IMR-90 (cell line): ENCODE results near the gene TOGARAM2. TPM values are rescaled to one million over a fixed set of nuclear protein-coding genes. Genes with fewer than 3 reads are reported as not detected.

Experiments used
- ATAC-seq: fragments of 200-7000 bp; cut with Tn5 transposase; 2 replicates; pipeline ENCODE4 v1.9.1; 2020; ENCODE audit warnings: low read depth, mild to moderate bottlenecking, moderate library complexity
- BruUV-seq: library from RNA; stranded (reverse); fragments of 400-500 nt; replicated peaks from 2 replicates; lab custom pipeline; 2021; lab: Mats Ljungman, UMichigan
- CTCF ChIA-PET: fragments of 300-600 bp; formaldehyde crosslinking; extraction: SDS; loops from one replicate; lab custom pipeline; 2021; ENCODE audit warnings: antibody characterized with exemption; lab: Yijun Ruan, JAX
- POLR2A ChIA-PET: fragments of 300-600 bp; sonication (Branson Sonifier 250); formaldehyde crosslinking; loops from one replicate; lab custom pipeline; 2022; ENCODE audit warnings: antibody characterized with exemption; ENCODE audit not compliant: unreplicated experiment; lab: Charles Lee
- DNase-seq: peaks from one replicate; pipeline ENCODE4 v3.0.0; 2013
- H2AFZ ChIP-seq: replicated peaks from 2 replicates; pipeline ENCODE3; 2013; ENCODE audit warnings: low read length, mild to moderate bottlenecking; ENCODE audit not compliant: poor library complexity
- H2AK5ac ChIP-seq: 2 replicates; pipeline ENCODE4 v1.6.1; 2013; ENCODE audit warnings: low read depth, low read length, inconsistent platforms
- H2AK9ac ChIP-seq: replicated peaks from 2 replicates; pipeline ENCODE3; 2013; ENCODE audit warnings: mild to moderate bottlenecking, low read depth, low read length, moderate library complexity; ENCODE audit not compliant: poor library complexity
- H2BK120ac ChIP-seq: 2 replicates; pipeline ENCODE4 v1.6.1; 2013; ENCODE audit warnings: low read depth, low read length, inconsistent platforms
- H2BK15ac ChIP-seq: 3 replicates; pipeline ENCODE4 v1.6.1; 2013; ENCODE audit warnings: low read depth, low read length, inconsistent platforms
- H2BK20ac ChIP-seq: 2 replicates; pipeline ENCODE4 v1.6.1; 2013; ENCODE audit warnings: low read depth, mild to moderate bottlenecking, inconsistent platforms, low read length, moderate library complexity
- H2BK5ac ChIP-seq: 2 replicates; pipeline ENCODE4 v1.6.1; 2013; ENCODE audit warnings: mild to moderate bottlenecking, low read depth, low read length, inconsistent platforms; ENCODE audit not compliant: poor library complexity, severe bottlenecking
- H3K14ac ChIP-seq: replicated peaks from 2 replicates; pipeline ENCODE4 v1.6.1; 2013; ENCODE audit warnings: low read depth, low read length, inconsistent platforms
- H3K18ac ChIP-seq: 2 replicates; pipeline ENCODE4 v1.6.1; 2013; ENCODE audit warnings: low read depth, low read length, control low read depth
- H3K23ac ChIP-seq: 2 replicates; pipeline ENCODE4 v1.6.1; 2013; ENCODE audit warnings: low read depth, low read length, inconsistent platforms
- H3K27ac ChIP-seq: 2 replicates; pipeline ENCODE4 v1.5.1; 2013; ENCODE audit warnings: mild to moderate bottlenecking, control low read depth, low read length; ENCODE audit not compliant: insufficient read depth
- H3K27me3 ChIP-seq: 2 replicates; pipeline ENCODE4 v1.6.1; 2013; ENCODE audit warnings: low read length; ENCODE audit not compliant: control insufficient read depth, insufficient read depth
- H3K36me3 ChIP-seq: 2 replicates; pipeline ENCODE4 v1.6.1; 2013; ENCODE audit warnings: low read length, mixed read lengths; ENCODE audit not compliant: control insufficient read depth, insufficient read depth
- H3K4ac ChIP-seq: 2 replicates; pipeline ENCODE4 v1.6.1; 2013; ENCODE audit warnings: low read depth, low read length, inconsistent platforms
- H3K4me1 ChIP-seq: 2 replicates; pipeline ENCODE4 v1.6.1; 2013; ENCODE audit warnings: low read length, mixed read lengths; ENCODE audit not compliant: control insufficient read depth, insufficient read depth
- H3K4me2 ChIP-seq: 2 replicates; pipeline ENCODE4 v1.6.1; 2013; ENCODE audit warnings: low read depth, mild to moderate bottlenecking, control low read depth, low read length, moderate library complexity
- H3K4me3 ChIP-seq: 2 replicates; pipeline ENCODE4 v1.5.1; 2013; ENCODE audit warnings: low read depth, mild to moderate bottlenecking, control low read depth, low read length, moderate library complexity; ENCODE audit not compliant: insufficient read depth
- H3K56ac ChIP-seq: 2 replicates; pipeline ENCODE4 v1.6.1; 2013; ENCODE audit warnings: low read length, inconsistent platforms; ENCODE audit not compliant: insufficient read depth; ENCODE audit errors: extremely low read depth
- H3K79me1 ChIP-seq, 2 experiments: 2 replicates each; pipeline ENCODE4 v1.6.1; 2013; ENCODE audit warnings: low read length in 2 of 2, inconsistent platforms in 1 of 2, low read depth in 1 of 2
- H3K9ac ChIP-seq: 2 replicates; pipeline ENCODE4 v1.6.1; 2013; ENCODE audit warnings: low read depth, low read length, control low read depth
- H3K9me1 ChIP-seq: 2 replicates; pipeline ENCODE4 v1.6.1; 2013; ENCODE audit warnings: low read length, inconsistent platforms; ENCODE audit not compliant: insufficient read depth
- H3K9me3 ChIP-seq: 2 replicates; pipeline ENCODE4 v1.6.1; 2013; ENCODE audit warnings: low read length; ENCODE audit not compliant: control insufficient read depth, insufficient read depth
- H4K20me1 ChIP-seq: 2 replicates; pipeline ENCODE4 v1.6.1; 2013; ENCODE audit warnings: low read length, inconsistent platforms; ENCODE audit not compliant: insufficient read depth
- H4K5ac ChIP-seq: 2 replicates; pipeline ENCODE4 v1.6.1; 2013; ENCODE audit warnings: mild to moderate bottlenecking, low read depth, low read length, control low read depth
- H4K8ac ChIP-seq, 2 experiments: 2 replicates each; pipeline ENCODE4 v1.6.1; 2013; ENCODE audit warnings: low read depth in 2 of 2, low read length in 2 of 2, control low read depth in 1 of 2, inconsistent platforms in 1 of 2
- H4K91ac ChIP-seq: 2 replicates; pipeline ENCODE4 v1.6.1; 2013; ENCODE audit warnings: low read depth, low read length, inconsistent platforms; ENCODE audit not compliant: insufficient read depth
- CHD1 ChIP-seq: IDR thresholded peaks from 2 replicates; pipeline ENCODE4 v1.6.1; 2012; ENCODE audit warnings: low read depth, low read length, improper control_type of control experiment
- CTCF ChIP-seq: conservative IDR thresholded peaks from 2 replicates; pipeline ENCODE4 v1.5.1; 2012; ENCODE audit warnings: mild to moderate bottlenecking, low read depth, low read length, improper control_type of control experiment
- ELK1 ChIP-seq: fragments of 150-350 bp; IDR thresholded peaks from 2 replicates; pipeline ENCODE4 v1.6.1; 2016; ENCODE audit warnings: low read depth, mild to moderate bottlenecking, low read length, moderate library complexity, borderline replicate concordance
- MAFK ChIP-seq: IDR thresholded peaks from 2 replicates; pipeline ENCODE4 v1.6.1; 2012; ENCODE audit warnings: low read depth, low read length, improper control_type of control experiment
- MXI1 ChIP-seq: IDR thresholded peaks from 2 replicates; pipeline ENCODE4 v1.6.1; 2012; ENCODE audit warnings: low read depth, mild to moderate bottlenecking, low read length, moderate library complexity, borderline replicate concordance
- POLR2A ChIP-seq: IDR thresholded peaks from 2 replicates; pipeline ENCODE4 v1.6.1; 2012; ENCODE audit warnings: mild to moderate bottlenecking, low read depth, low read length
- RFX5 ChIP-seq: IDR thresholded peaks from 2 replicates; pipeline ENCODE4 v1.8.0; 2012; ENCODE audit warnings: low read depth, mild to moderate bottlenecking, low read length, moderate library complexity
- SMC3 ChIP-seq: fragments of 150-350 bp; IDR thresholded peaks from 2 replicates; pipeline ENCODE4 v1.6.1; 2016; ENCODE audit warnings: low read depth, mild to moderate bottlenecking, antibody characterized with exemption, low read length, moderate library complexity
- USF2 ChIP-seq: fragments of 150-350 bp; IDR thresholded peaks from 2 replicates; pipeline ENCODE4 v1.6.1; 2017; ENCODE audit warnings: mild to moderate bottlenecking, antibody characterized with exemption, low read length, low read depth
- WGBS, 2 experiments: methylation state at CpG; one replicate each; pipeline versions ENCODE4 v1.1.5 to v1.1.7; 2013; ENCODE audit warnings: missing lambda C conversion rate in 2 of 2; ENCODE audit not compliant: insufficient read length in 1 of 2; ENCODE audit errors: extremely low coverage in 2 of 2; 5-methylcytosine and 5-hydroxymethylcytosine counted together
- dilution Hi-C: fragments of 300-500 bp; cut with HindIII; formaldehyde crosslinking; loops from one replicate; pipeline ENCODE4 v1.14.3; 2018; ENCODE audit warnings: low sequenced_read_pairs; ENCODE audit not compliant: unreplicated experiment
- in situ Hi-C: fragments of 300-500 bp; cut with MboI; formaldehyde crosslinking; loops from 3 replicates; pipeline ENCODE4 v1.14.3; 2019; ENCODE audit warnings: low sequenced_read_pairs, inconsistent platforms, mixed read lengths
- intact Hi-C: fragments of 100-400 bp; cut with micrococcal nuclease; formaldehyde crosslinking; loops from 2 replicates; pipeline ENCODE4 v1.10.0; 2022
- polyA plus RNA-seq, 3 experiments: library from polyadenylated mRNA; depleted of rRNA; stranded (reverse); fragments of >200 nt; gene quantifications; 2 replicates each; pipeline ENCODE4 v1.2.3, GENCODE V29; 2012; ENCODE audit warnings: low replicate concordance in 1 of 3
- total RNA-seq: library from RNA; depleted of rRNA; stranded (reverse); fragments of >200 nt; gene quantifications from 2 replicates; pipeline ENCODE4 v1.2.3, GENCODE V29; 2012

Gene TOGARAM2
- total and polyA plus RNA-seq, 2 of the 4 experiments (the other 2 are of a cell fraction), result under 0.01 to 0.38 TPM

- Histone ChIP-seq H3K36me3 (no peaks in the 10 kb centered on the region), H3K79me1 (no peaks in the 10 kb centered on the region), H2AFZ (no peak overlapping the region), H2BK120ac (no peak overlapping the region), H3K27ac (no peak overlapping the region), H3K9ac (no peak overlapping the region), H4K5ac (no peak overlapping the region), H2BK15ac (no peak overlapping the region), H3K56ac (no peak overlapping the region), H3K4me3 (no peak overlapping the region), H4K8ac (no peak overlapping the region), H3K18ac (no peak overlapping the region), H3K4ac (no peak overlapping the region), H2AK5ac (no peak overlapping the region), H3K23ac (no peak overlapping the region), H3K27me3 (peaks cover 4% of the 10 kb centered on the region; the same call in 1 of the 2 replicates), H2AK9ac (no peak overlapping the region), H3K4me1 (peaks cover 13% of the 10 kb centered on the region; the same call in 1 of the 2 replicates), H4K20me1 (no peaks in the 10 kb centered on the region; the same call in 1 of the 2 replicates), H3K4me2 (no peak overlapping the region), H3K9me1 (no peaks in the 10 kb centered on the region), H2BK5ac (no peak overlapping the region), H3K9me3 (no peaks in the 10 kb centered on the region), H3K14ac (no peak overlapping the region), H2BK20ac (no peak overlapping the region), H4K91ac (no peak overlapping the region)
- in situ Hi-C loops (no loop called here), dilution Hi-C loops (no loop called here), intact Hi-C loops (no loop called here)
- no CpG with 5 or more reads among the region's 2 CpGs for WGBS, 2 experiments
- ATAC-seq (no peak), DNase-seq (no peak)
- TF ChIP-seq RFX5 (no peak), CHD1 (no peak), ELK1 (no peak), USF2 (no peak), MXI1 (no peak), CTCF (no peak), SMC3 (no peak), MAFK (no peak), POLR2A (no peak)
- POLR2A ChIA-PET, result no interaction called here
- CTCF ChIA-PET, result no interaction called here
- no TSS peak for BruUV-seq
These were observed 25.8 kb downstream of the TOGARAM2 start for GRCh38 chr2:29006980-29007301.
